Measurements from ENCODE around the gene PKMYT1.

DNA sequence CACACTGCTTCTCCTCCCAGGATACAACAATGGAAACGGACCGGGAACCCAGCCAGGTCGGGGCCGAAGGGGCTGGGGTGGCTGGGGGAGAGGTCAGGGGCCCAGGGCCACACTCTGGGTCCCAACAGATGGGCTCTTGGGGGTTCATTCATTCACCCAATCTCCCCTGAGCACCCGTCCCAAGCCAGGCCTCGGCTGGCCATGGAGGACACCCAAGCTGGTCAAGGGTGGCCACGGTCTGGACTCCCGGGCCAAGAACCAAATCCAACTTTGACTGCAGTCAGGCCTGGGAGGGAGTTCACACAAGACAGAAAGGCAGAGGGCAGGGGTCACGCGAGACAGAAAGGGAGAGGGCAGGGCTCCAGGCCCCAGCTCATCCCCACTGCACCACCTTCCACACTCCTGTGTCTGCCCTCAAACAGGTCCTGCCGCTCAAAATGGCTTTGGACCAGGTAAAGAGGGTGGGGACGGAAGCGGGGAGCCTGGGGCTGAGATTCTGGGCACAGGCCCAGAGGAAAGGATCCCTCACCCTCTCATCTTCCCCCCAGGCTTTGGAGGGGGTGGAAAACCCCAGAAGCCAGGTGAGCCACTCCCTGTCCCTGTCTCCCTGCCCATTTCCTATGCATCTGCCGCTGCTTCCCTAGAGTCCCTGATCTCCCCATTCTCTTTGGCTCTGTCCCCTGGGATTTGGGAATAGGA is 12.3 kb upstream of the PKMYT1 start:
- no peak for TF ChIP-seq EZH2 (IDR thresholded peaks at IDR 0.05; ENCODE audit: insufficient read depth, poor library complexity, severe bottlenecking)
- TF ChIP-seq EZH2phosphoT487 (IDR thresholded peaks at IDR 0.05; ENCODE audit: insufficient read depth, low read depth) = no peak
